H9 (cell line): Measurements from ENCODE around the gene CD9. TPM values are rescaled to one million over a fixed set of nuclear protein-coding genes. Genes with fewer than 3 reads are reported as not detected.

Experiments used
- DNase-seq: peaks from one replicate; pipeline ENCODE4 v3.0.0-alpha.2; 2017
- H2AFZ ChIP-seq: one replicate; pipeline ENCODE4 v1.6.1; 2013; ENCODE audit warnings: mild to moderate bottlenecking, low read length, control low read depth, moderate library complexity
- H2AK5ac ChIP-seq: 2 replicates; pipeline ENCODE4 v1.6.1; 2013; ENCODE audit warnings: low read length, control low read depth, mixed read lengths; ENCODE audit not compliant: insufficient read length
- H2BK120ac ChIP-seq: one replicate; pipeline ENCODE4 v1.6.1; 2013; ENCODE audit warnings: low read depth, mild to moderate bottlenecking, low read length, control low read depth, inconsistent platforms; ENCODE audit not compliant: poor library complexity, severe bottlenecking
- H2BK12ac ChIP-seq: 2 replicates; pipeline ENCODE4 v1.6.1; 2013; ENCODE audit warnings: low read length, control low read depth, mixed read lengths, low read depth; ENCODE audit not compliant: insufficient read length
- H2BK15ac ChIP-seq: 2 replicates; pipeline ENCODE4 v1.6.1; 2013; ENCODE audit warnings: low read depth, low read length, control low read depth
- H2BK20ac ChIP-seq: one replicate; pipeline ENCODE4 v1.6.1; 2013; ENCODE audit warnings: low read depth, mild to moderate bottlenecking, low read length, control low read depth, inconsistent platforms; ENCODE audit not compliant: poor library complexity, severe bottlenecking
- H2BK5ac ChIP-seq: 2 replicates; pipeline ENCODE4 v1.6.1; 2013; ENCODE audit warnings: low read length, control low read depth, mixed read lengths; ENCODE audit not compliant: insufficient read length
- H3K14ac ChIP-seq: 2 replicates; pipeline ENCODE4 v1.6.1; 2013; ENCODE audit warnings: low read length, control low read depth; ENCODE audit not compliant: insufficient read depth
- H3K18ac ChIP-seq: 2 replicates; pipeline ENCODE4 v1.6.1; 2013; ENCODE audit warnings: low read depth, mild to moderate bottlenecking, mixed read lengths, low read length, control low read depth; ENCODE audit not compliant: insufficient read length
- H3K23ac ChIP-seq: 2 replicates; pipeline ENCODE4 v1.6.1; 2013; ENCODE audit warnings: low read length, control low read depth, mixed read lengths, low read depth; ENCODE audit not compliant: insufficient read length
- H3K23me2 ChIP-seq: 2 replicates; pipeline ENCODE4 v1.6.1; 2013; ENCODE audit warnings: low read depth, mild to moderate bottlenecking, mixed read lengths, low read length, control low read depth; ENCODE audit not compliant: insufficient read length, poor library complexity, severe bottlenecking
- H3K27ac ChIP-seq: 2 replicates; pipeline ENCODE4 v1.5.1; 2013; ENCODE audit warnings: low read length, control low read depth, mixed read lengths, low read depth; ENCODE audit not compliant: insufficient read length
- H3K27me3 ChIP-seq: 2 replicates; pipeline ENCODE4 v1.6.1; 2013; ENCODE audit warnings: low read length, control low read depth, inconsistent platforms; ENCODE audit not compliant: insufficient read depth
- H3K4ac ChIP-seq: 2 replicates; pipeline ENCODE4 v1.6.1; 2013; ENCODE audit warnings: low read depth, mild to moderate bottlenecking, control low read depth, inconsistent platforms, low read length, moderate library complexity
- H3K4me1 ChIP-seq: 2 replicates; pipeline ENCODE4 v1.6.1; 2013; ENCODE audit warnings: low read length, control low read depth, inconsistent platforms; ENCODE audit not compliant: insufficient read depth
- H3K4me2 ChIP-seq: 2 replicates; pipeline ENCODE4 v1.6.1; 2013; ENCODE audit warnings: low read length, control low read depth, mixed read lengths; ENCODE audit not compliant: insufficient read length, insufficient read depth
- H3K56ac ChIP-seq: 2 replicates; pipeline ENCODE4 v1.6.1; 2013; ENCODE audit warnings: low read depth, mild to moderate bottlenecking, mixed read lengths, low read length, control low read depth; ENCODE audit not compliant: insufficient read length
- H3K79me1 ChIP-seq: 2 replicates; pipeline ENCODE4 v1.6.1; 2013; ENCODE audit warnings: low read depth, mild to moderate bottlenecking, moderate library complexity, low read length, control low read depth, inconsistent platforms; ENCODE audit not compliant: insufficient read depth, poor library complexity, severe bottlenecking
- H3K79me2 ChIP-seq: 2 replicates; pipeline ENCODE4 v1.6.1; 2013; ENCODE audit warnings: low read length, control low read depth, inconsistent platforms; ENCODE audit not compliant: insufficient read depth
- H3K9ac ChIP-seq: 2 replicates; pipeline ENCODE4 v1.6.1; 2013; ENCODE audit warnings: low read length, control low read depth, mixed read lengths; ENCODE audit not compliant: insufficient read length; ENCODE audit errors: extremely low read depth
- H3K9me3 ChIP-seq: one replicate; pipeline ENCODE4 v1.6.1; 2013; ENCODE audit warnings: low read depth, low read length, inconsistent platforms; ENCODE audit not compliant: control insufficient read depth
- H3T11ph ChIP-seq: one replicate; pipeline ENCODE4 v1.6.1; 2013; ENCODE audit warnings: mild to moderate bottlenecking, low read length, control low read depth, inconsistent platforms
- H4K20me1 ChIP-seq: one replicate; pipeline ENCODE4 v1.6.1; 2013; ENCODE audit not compliant: control insufficient read depth, insufficient read length, insufficient read depth
- H4K5ac ChIP-seq: 2 replicates; pipeline ENCODE4 v1.6.1; 2013; ENCODE audit warnings: low read depth, mild to moderate bottlenecking, mixed read lengths, low read length, control low read depth; ENCODE audit not compliant: insufficient read length
- H4K8ac ChIP-seq: replicated peaks from 2 replicates; pipeline ENCODE4 v1.6.1; 2013; ENCODE audit warnings: low read length, control low read depth, mixed read lengths, low read depth; ENCODE audit not compliant: insufficient read length
- H4K91ac ChIP-seq: 2 replicates; pipeline ENCODE4 v1.6.1; 2013; ENCODE audit warnings: low read depth, mild to moderate bottlenecking, moderate library complexity, mixed read lengths, low read length, control low read depth; ENCODE audit not compliant: insufficient read length
- H3K27ac Mint-ChIP-seq, 3 experiments: 2 replicates in 2 of 3; 3 replicates in 1 of 3; pipeline ENCODE4 v1.8.0; 2020 to 2021; ENCODE audit warnings: mixed read lengths in 3 of 3, mild to moderate bottlenecking in 1 of 3, moderate library complexity in 1 of 3
- H3K27me3 Mint-ChIP-seq: 2 replicates; pipeline ENCODE4 v1.8.0; 2021; ENCODE audit warnings: low read depth, mild to moderate bottlenecking, moderate library complexity, mixed read lengths
- H3K36me3 Mint-ChIP-seq, 3 experiments: 2 replicates in 2 of 3; 3 replicates in 1 of 3; pipeline ENCODE4 v1.8.0; 2020 to 2021; ENCODE audit warnings: low read depth in 3 of 3, mixed read lengths in 3 of 3; ENCODE audit not compliant: insufficient read depth in 1 of 3
- H3K4me1 Mint-ChIP-seq, 2 experiments: 2 replicates each; pipeline ENCODE4 v1.8.0; 2020; ENCODE audit warnings: mixed read lengths in 2 of 2
- H3K4me3 Mint-ChIP-seq, 2 experiments: 2 replicates in 1 of 2; 3 replicates in 1 of 2; pipeline ENCODE4 v1.8.0; 2020 to 2021; ENCODE audit warnings: mild to moderate bottlenecking in 2 of 2, mixed read lengths in 2 of 2, moderate library complexity in 1 of 2
- H3K9me3 Mint-ChIP-seq, 2 experiments: 2 replicates in 1 of 2; 3 replicates in 1 of 2; pipeline ENCODE4 v1.8.0; 2020; ENCODE audit warnings: mild to moderate bottlenecking in 2 of 2, mixed read lengths in 2 of 2, moderate library complexity in 1 of 2
- WGBS: extraction: QIAGEN DNeasy Blood & Tissue Kit; methylation state at CpG from one replicate; pipeline ENCODE4 v1.1.7; 2013; ENCODE audit warnings: missing lambda C conversion rate, low lambda C conversion rate, mixed read lengths; ENCODE audit not compliant: insufficient read length; ENCODE audit errors: extremely low coverage; 5-methylcytosine and 5-hydroxymethylcytosine counted together
- total RNA-seq: library from RNA; stranded (reverse); gene quantifications from 2 replicates; pipeline ENCODE4 v1.2.1, GENCODE V29; 2021
- TF ChIP-seq, protein P1 (sequence below): fragments of 200-600 bp; sonication (generic); conservative IDR thresholded peaks from 3 replicates; pipeline ENCODE4 v1.8.0; 2021; ENCODE audit warnings: antibody characterized with exemption, mild to moderate bottlenecking

Gene CD9
- total RNA-seq, 1 experiment from 2014 or later = 132 TPM

DNA sequence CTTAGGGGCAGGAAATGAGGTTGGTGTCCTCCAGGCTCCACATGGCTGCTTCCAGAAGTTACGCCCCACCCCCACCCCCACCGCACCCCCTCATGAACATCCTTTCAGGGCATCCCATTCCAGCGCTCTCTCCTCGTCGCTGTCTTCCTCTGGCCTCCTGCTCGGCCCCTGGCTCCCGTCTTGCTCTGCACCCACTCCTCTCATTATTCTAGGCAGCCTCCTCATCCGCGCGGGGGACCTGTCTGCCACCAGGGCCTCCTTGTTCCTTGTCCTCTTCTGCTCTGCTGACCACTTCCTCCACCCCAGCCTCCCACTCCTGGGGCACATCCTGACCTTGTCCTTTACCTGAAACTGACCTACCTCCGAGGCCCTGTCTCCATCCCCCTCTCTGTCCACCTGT is 80.5 kb downstream of the CD9 start:
- no peak overlapping the region for H3K4me3 Mint-ChIP-seq
- no peak overlapping the region for H3K27ac ChIP-seq
- H3K56ac ChIP-seq = no peak overlapping the region

More for the DNA sequence above, 80.5 kb downstream of the CD9 start:
- Histone ChIP-seq H3K14ac (no peak overlapping the region), H4K91ac (no peak overlapping the region), H3K9me3 (no peaks in the 10 kb centered on the region), H3K4ac (no peak overlapping the region), H4K8ac (no peak overlapping the region), H2BK15ac (no peak overlapping the region), H4K20me1 (no peaks in the 10 kb centered on the region), H3K27me3 (no peaks in the 10 kb centered on the region), H2BK20ac (no peak overlapping the region), H2BK5ac (no peak overlapping the region), H3K18ac (no peak overlapping the region), H3K9ac (no peak overlapping the region), H3K79me1 (no peaks in the 10 kb centered on the region), H4K5ac (no peak overlapping the region), H3K79me2 (no peaks in the 10 kb centered on the region), H3K23ac (no peak overlapping the region), H2BK120ac (no peak overlapping the region), H3K4me2 (no peak overlapping the region), H3T11ph (no peak overlapping the region), H3K4me1 (peaks cover 9% of the 10 kb centered on the region; the same call in 1 of the 2 replicates), H2AK5ac (no peak overlapping the region), H2BK12ac (no peak overlapping the region), H2AFZ (no peak overlapping the region), H3K23me2 (peaks cover 4% of the 10 kb centered on the region)
- Mint-ChIP-seq H3K27me3 (peaks cover 13% of the 10 kb centered on the region), H3K9me3 (no peaks in the 10 kb centered on the region; a peak in 2 of 5 replicates), H3K4me1 (peaks cover 46 to 47% of the 10 kb centered on the region in 2 experiments), H3K27ac (no peak overlapping the region; a peak in 1 of 7 replicates), H3K36me3 (no peaks in the 10 kb centered on the region; a peak in 1 of 7 replicates)
- no CpG with 5 or more reads among the region's 11 CpGs for WGBS
- DNase-seq = no peak
- TF ChIP-seq, protein P1, sequence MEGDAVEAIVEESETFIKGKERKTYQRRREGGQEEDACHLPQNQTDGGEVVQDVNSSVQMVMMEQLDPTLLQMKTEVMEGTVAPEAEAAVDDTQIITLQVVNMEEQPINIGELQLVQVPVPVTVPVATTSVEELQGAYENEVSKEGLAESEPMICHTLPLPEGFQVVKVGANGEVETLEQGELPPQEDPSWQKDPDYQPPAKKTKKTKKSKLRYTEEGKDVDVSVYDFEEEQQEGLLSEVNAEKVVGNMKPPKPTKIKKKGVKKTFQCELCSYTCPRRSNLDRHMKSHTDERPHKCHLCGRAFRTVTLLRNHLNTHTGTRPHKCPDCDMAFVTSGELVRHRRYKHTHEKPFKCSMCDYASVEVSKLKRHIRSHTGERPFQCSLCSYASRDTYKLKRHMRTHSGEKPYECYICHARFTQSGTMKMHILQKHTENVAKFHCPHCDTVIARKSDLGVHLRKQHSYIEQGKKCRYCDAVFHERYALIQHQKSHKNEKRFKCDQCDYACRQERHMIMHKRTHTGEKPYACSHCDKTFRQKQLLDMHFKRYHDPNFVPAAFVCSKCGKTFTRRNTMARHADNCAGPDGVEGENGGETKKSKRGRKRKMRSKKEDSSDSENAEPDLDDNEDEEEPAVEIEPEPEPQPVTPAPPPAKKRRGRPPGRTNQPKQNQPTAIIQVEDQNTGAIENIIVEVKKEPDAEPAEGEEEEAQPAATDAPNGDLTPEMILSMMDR = no peak
